ENCODE results near the gene LAX1.
"Not testable (repeated sequence)": the region's sequence is repeated elsewhere in the genome, so short reads cannot be mapped to it uniquely, and the experiment has no call there.

Gene LAX1

GRCh38 chr1:203789966-203790365, 25.0 kb downstream of the LAX1 start:
- no peak for TF ChIP-seq CTCF (IDR thresholded peaks at IDR 0.05)
- intact Hi-C loops (cut with DNase I; ENCODE audit: low total_unique reads): no loop called here
- no peak overlapping the region for H3K4me3 ChIP-seq
- no peaks in the 10 kb centered on the region for H3K9me3 ChIP-seq
- no peak overlapping the region for H3K27ac ChIP-seq
- H3K4me1 ChIP-seq: peaks cover 0 to 3% (median 0%) of the 10 kb centered on the region in 4 donors
- peak in 1 of 2 donors; percentile 24 for DNase-seq
- no peaks in the 10 kb centered on the region for H3K27me3 ChIP-seq
- H3K36me3 ChIP-seq: no peaks in the 10 kb centered on the region

GRCh38 chr1:203791498-203791897, 26.5 kb downstream of the LAX1 start:
- no peak for TF ChIP-seq CTCF (IDR thresholded peaks at IDR 0.05)
- no peak overlapping the region for H3K4me3 ChIP-seq
- H3K4me1 ChIP-seq: peaks cover 0 to 6% (median 0%) of the 10 kb centered on the region in 4 donors
- H3K36me3 ChIP-seq: no peaks in the 10 kb centered on the region
- intact Hi-C loops (cut with DNase I; ENCODE audit: low total_unique reads): no loop called here
- no peaks in the 10 kb centered on the region for H3K9me3 ChIP-seq
- no peak for DNase-seq
- no peaks in the 10 kb centered on the region for H3K27me3 ChIP-seq
- no peak overlapping the region for H3K27ac ChIP-seq

GRCh38 chr1:203792486-203792885, 27.5 kb downstream of the LAX1 start:
- no peak overlapping the region for H3K4me3 ChIP-seq
- no peak overlapping the region for H3K27ac ChIP-seq
- DNase-seq: peak in 1 of 2 donors; percentile 7
- H3K36me3 ChIP-seq: no peaks in the 10 kb centered on the region
- H3K27me3 ChIP-seq: no peaks in the 10 kb centered on the region
- no peak for TF ChIP-seq CTCF (IDR thresholded peaks at IDR 0.05)
- no peaks in the 10 kb centered on the region for H3K9me3 ChIP-seq
- H3K4me1 ChIP-seq: peaks cover 0 to 16% (median 8%) of the 10 kb centered on the region in 4 donors
- intact Hi-C loops (cut with DNase I; ENCODE audit: low total_unique reads): no loop called here

- H3K4me3 ChIP-seq; intact Hi-C loops (cut with DNase I; ENCODE audit: low total_unique reads); H3K36me3 ChIP-seq; H3K27ac ChIP-seq; H3K27me3 ChIP-seq; H3K9me3 ChIP-seq: not testable (repeated sequence)
- peak in 1 of 2 donors; percentile 51 for DNase-seq
- H3K4me1 ChIP-seq: peaks cover 0 to 27% (median 15%) of the 10 kb centered on the region in 4 donors
Observed at GRCh38 chr1:203793561-203793960, 28.6 kb downstream of the LAX1 start.

GRCh38 chr1:203794764-203795440, 29.9 kb downstream of the LAX1 start:
- H3K4me3 ChIP-seq: peak overlapping the region; percentile 88 to 91
- no peaks in the 10 kb centered on the region for H3K27me3 ChIP-seq
- no peaks in the 10 kb centered on the region for H3K36me3 ChIP-seq
- intact Hi-C loops (cut with DNase I; ENCODE audit: low total_unique reads): no loop called here
- H3K27ac ChIP-seq: peak overlapping the region; percentile 98 to 99
- TF ChIP-seq CTCF (IDR thresholded peaks at IDR 0.05): no peak
- peak in 1 of 2 donors; percentile 53 for DNase-seq
- no peaks in the 10 kb centered on the region for H3K9me3 ChIP-seq
- H3K4me1 ChIP-seq: peaks cover 5 to 40% (median 22%) of the 10 kb centered on the region in 4 donors

- H3K27me3 ChIP-seq: no peaks in the 10 kb centered on the region
- peak within 1 kb of the TSS; percentile 98 to 99 for H3K27ac ChIP-seq
- peak; percentile 99 for DNase-seq
- H3K9me3 ChIP-seq: no peaks in the 10 kb centered on the region
- TF ChIP-seq CTCF (IDR thresholded peaks at IDR 0.05): peak in 1 of 2 experiments; percentile 13
- peak within 1 kb of the TSS; percentile 88 to 91 for H3K4me3 ChIP-seq
- no peaks in the 10 kb centered on the region for H3K36me3 ChIP-seq
- intact Hi-C loops (cut with DNase I; ENCODE audit: low total_unique reads): no loop called here
- H3K4me1 ChIP-seq: peaks cover 9 to 48% (median 25%) of the 10 kb centered on the region in 4 donors
Observed at GRCh38 chr1:203795441-203796235, 30.7 kb downstream of the LAX1 start, which contains the start of the genes ZBED6 and ZC3H11A. TSS of gene ZBED6 (plus strand) at chr1:203795623. CDS start at chr1:203797523, 1,900 bp downstream. TSS of gene ZC3H11A (plus strand) at chr1:203795623. CDS start at chr1:203817071, 21,448 bp downstream.

Measured in tibial artery (tissue), 4 donors.